NCI-H128 (cell line): ENCODE measurements around the gene HIVEP3.

ENCODE experiments used
- DNase-seq: peaks from one replicate; lab custom pipeline; 2025; ENCODE audit not compliant: unreplicated experiment; lab: John Stamatoyannopoulos, UW

HIVEP3 gene

GRCh38 chr1:41480204-41481108, 438.3 kb downstream of the HIVEP3 start:
- no peak for DNase-seq

- no peak for DNase-seq
Observed at GRCh38 chr1:41479808-41480160, 438.9 kb downstream of the HIVEP3 start.

- no peak for DNase-seq
Observed at GRCh38 chr1:41479000-41479807, 439.5 kb downstream of the HIVEP3 start.

- DNase-seq = no peak
Observed at GRCh38 chr1:41478118-41478748, 440.5 kb downstream of the HIVEP3 start.

GRCh38 chr1:41476807-41477361, 441.8 kb downstream of the HIVEP3 start:
- DNase-seq = no peak

- no peak for DNase-seq
Observed at GRCh38 chr1:41475859-41476567, 442.7 kb downstream of the HIVEP3 start.

GRCh38 chr1:41475346-41475745, 443.4 kb downstream of the HIVEP3 start:
- no peak for DNase-seq

- no peak for DNase-seq
Observed at GRCh38 chr1:41474490-41475271, 444.0 kb downstream of the HIVEP3 start.

- no peak for DNase-seq
Observed at GRCh38 chr1:41473738-41474362, 444.9 kb downstream of the HIVEP3 start.

- no peak for DNase-seq
Observed at GRCh38 chr1:41471658-41472057, 447.1 kb downstream of the HIVEP3 start.

GRCh38 chr1:41469706-41470105, 449.0 kb downstream of the HIVEP3 start:
- DNase-seq = no peak

GRCh38 chr1:41468122-41468762, 450.5 kb downstream of the HIVEP3 start:
- DNase-seq = no peak

GRCh38 chr1:41467673-41468072, 451.0 kb downstream of the HIVEP3 start:
- no peak for DNase-seq

GRCh38 chr1:41466146-41466545, 452.6 kb downstream of the HIVEP3 start:
- DNase-seq = no peak

- DNase-seq = no peak
Observed at GRCh38 chr1:41465741-41466140, 453.0 kb downstream of the HIVEP3 start.

GRCh38 chr1:41464885-41465284, 453.8 kb downstream of the HIVEP3 start:
- no peak for DNase-seq

GRCh38 chr1:41463516-41463915, 455.2 kb downstream of the HIVEP3 start:
- no peak for DNase-seq

- DNase-seq = no peak
Observed at GRCh38 chr1:41462680-41463004, 456.1 kb downstream of the HIVEP3 start.
